HepG2 (cell line): ENCODE data around the gene PODXL2. TPM values are rescaled to one million over a fixed set of nuclear protein-coding genes. Genes with fewer than 3 reads are reported as not detected.

ENCODE experiments used
- AHR ChIP-seq: IDR thresholded peaks from 2 replicates; pipeline ENCODE4 v1.6.1; 2018; ENCODE audit warnings: missing genetic modification reagents, missing compliant biosample characterization
- ATF7 ChIP-seq, 2 experiments: fragments of 450-650 bp in 1 of 2; sonication (generic) in 1 of 2; formaldehyde crosslinking in 1 of 2; IDR thresholded peaks; 2 replicates each; pipeline versions ENCODE4 v1.4.0 to v1.6.1; 2016 to 2020; ENCODE audit warnings: antibody characterized with exemption in 1 of 2, mild to moderate bottlenecking in 1 of 2, missing genetic modification reagents in 1 of 2
- CENPT ChIP-seq: sonication (generic); formaldehyde crosslinking; IDR thresholded peaks from 2 replicates; pipeline ENCODE4 v1.8.0; 2022; ENCODE audit warnings: low read depth, mild to moderate bottlenecking, moderate library complexity, missing genetic modification reagents
- CHCHD3 ChIP-seq: sonication (generic); formaldehyde crosslinking; IDR thresholded peaks from 2 replicates; pipeline ENCODE4 v1.8.0; 2022; ENCODE audit warnings: mild to moderate bottlenecking, missing genetic modification reagents, moderate library complexity
- EP300 ChIP-seq, 3 experiments: sonication (generic) in 1 of 3; formaldehyde crosslinking in 1 of 3; IDR thresholded peaks; 2 replicates each; pipeline versions ENCODE4 v1.5.1 to v1.6.1; 2011 to 2020; ENCODE audit warnings: low read depth in 2 of 3, low read length in 2 of 3, borderline replicate concordance in 1 of 3, improper control_type of control experiment in 1 of 3, mild to moderate bottlenecking in 1 of 3, missing genetic modification reagents in 1 of 3, moderate library complexity in 1 of 3
- ESRRA ChIP-seq: sonication (generic); formaldehyde crosslinking; IDR thresholded peaks from 2 replicates; pipeline ENCODE4 v1.5.1; 2020; ENCODE audit warnings: mild to moderate bottlenecking, low read depth, missing genetic modification reagents
- IRX3 ChIP-seq: sonication (generic); formaldehyde crosslinking; IDR thresholded peaks from 2 replicates; pipeline ENCODE4 v1.8.1; 2023; ENCODE audit warnings: mild to moderate bottlenecking, low read depth, missing genetic modification reagents, borderline replicate concordance
- ISL2 ChIP-seq: sonication (generic); formaldehyde crosslinking; IDR thresholded peaks from 2 replicates; pipeline ENCODE4 v1.5.0; 2020; ENCODE audit warnings: missing genetic modification reagents
- KDM2A ChIP-seq: sonication (generic); formaldehyde crosslinking; IDR thresholded peaks from 2 replicates; pipeline ENCODE4 v1.4.0; 2020; ENCODE audit warnings: low read depth, missing genetic modification reagents, borderline replicate concordance
- KLF16 ChIP-seq, 2 experiments: sonication (generic) in 1 of 2; formaldehyde crosslinking in 1 of 2; IDR thresholded peaks; 2 replicates each; pipeline versions ENCODE4 v1.6.1 to v1.8.0; 2016 to 2023; ENCODE audit warnings: missing genetic modification reagents in 2 of 2, missing compliant biosample characterization in 1 of 2
- MBNL3 ChIP-seq: fragments of 250-450 bp; sonication (Bioruptor Pico); conservative IDR thresholded peaks from 2 replicates; pipeline ENCODE4 v1.8.0; 2022; ENCODE audit warnings: mild to moderate bottlenecking, inconsistent platforms
- MTF1 ChIP-seq: sonication (generic); formaldehyde crosslinking; IDR thresholded peaks from 2 replicates; pipeline ENCODE4 v1.5.0; 2020; ENCODE audit warnings: missing genetic modification reagents
- NR2F6 ChIP-seq, 2 experiments: IDR thresholded peaks; 2 replicates each; pipeline ENCODE4 v1.6.1; 2016; ENCODE audit warnings: antibody characterized with exemption in 1 of 2, mild to moderate bottlenecking in 1 of 2
- POGK ChIP-seq: sonication (generic); formaldehyde crosslinking; conservative IDR thresholded peaks from 2 replicates; pipeline ENCODE4 v1.8.0; 2022; ENCODE audit warnings: mild to moderate bottlenecking, moderate library complexity, missing genetic modification reagents
- RFX1 ChIP-seq: fragments of 450-650 bp; IDR thresholded peaks from 2 replicates; pipeline ENCODE4 v1.6.1; 2017
- SP4 ChIP-seq: sonication (generic); formaldehyde crosslinking; IDR thresholded peaks from 2 replicates; pipeline ENCODE4 v1.8.1; 2023; ENCODE audit warnings: mild to moderate bottlenecking, missing genetic modification reagents
- SPEN ChIP-seq: sonication (generic); formaldehyde crosslinking; IDR thresholded peaks from 2 replicates; pipeline ENCODE4 v1.5.1; 2020; ENCODE audit warnings: low read depth, mild to moderate bottlenecking, missing genetic modification reagents
- THAP11 ChIP-seq: IDR thresholded peaks from 2 replicates; pipeline ENCODE4 v1.6.1; 2016; ENCODE audit warnings: missing biosample characterization, missing genetic modification reagents
- ZMYM2 ChIP-seq: sonication (generic); formaldehyde crosslinking; IDR thresholded peaks from 2 replicates; pipeline ENCODE4 v1.8.0; 2022; ENCODE audit warnings: mild to moderate bottlenecking, missing genetic modification reagents
- ZNF160 ChIP-seq: sonication (generic); formaldehyde crosslinking; IDR thresholded peaks from 2 replicates; pipeline ENCODE4 v1.8.0; 2022; ENCODE audit warnings: mild to moderate bottlenecking, inconsistent platforms, missing genetic modification reagents
- ZNF3 ChIP-seq: IDR thresholded peaks from 2 replicates; pipeline ENCODE4 v1.7.0; 2017; ENCODE audit warnings: inconsistent platforms
- ZNF33B ChIP-seq: sonication (generic); formaldehyde crosslinking; IDR thresholded peaks from 2 replicates; pipeline ENCODE4 v1.5.1; 2020; ENCODE audit warnings: mild to moderate bottlenecking, missing genetic modification reagents
- ZNF34 ChIP-seq: sonication (generic); formaldehyde crosslinking; IDR thresholded peaks from 2 replicates; pipeline ENCODE4 v1.4.0; 2020; ENCODE audit warnings: mild to moderate bottlenecking, missing genetic modification reagents, borderline replicate concordance
- ZNF446 ChIP-seq: sonication (generic); formaldehyde crosslinking; IDR thresholded peaks from 2 replicates; pipeline ENCODE4 v1.5.0; 2020; ENCODE audit warnings: mild to moderate bottlenecking, missing genetic modification reagents
- ZNF703 ChIP-seq: sonication (generic); formaldehyde crosslinking; IDR thresholded peaks from 2 replicates; pipeline ENCODE4 v1.5.1; 2020; ENCODE audit warnings: missing genetic modification reagents, mild to moderate bottlenecking, moderate library complexity, borderline replicate concordance
- polyA plus RNA-seq, 8 experiments: library from polyadenylated mRNA; depleted of rRNA in 3 of 8; stranded (reverse) in 7 of 8; unstranded in 1 of 8; fragments of >200 nt; fragmentation: Illumina TruSeq in 4 of 8; extraction: Trizol in 4 of 8; gene quantifications; 2 replicates each; pipeline versions ENCODE4 v1.2.1 to v1.2.3, GENCODE V29; 2011 to 2016; ENCODE audit warnings: low read depth in 4 of 8, missing spikeins in 1 of 8, mixed read lengths in 1 of 8; ENCODE audit not compliant: insufficient read depth in 1 of 8
- total RNA-seq, 5 experiments: library from RNA; depleted of rRNA; stranded (reverse); fragments of >200 nt; fragmentation: Illumina TruSeq; extraction: Trizol; gene quantifications; 2 replicates each; pipeline ENCODE4 v1.2.3, GENCODE V29; 2016; ENCODE audit warnings: low read depth in 1 of 5
- TF ChIP-seq, protein P1 (sequence below): sonication (generic); formaldehyde crosslinking; conservative IDR thresholded peaks from 2 replicates; pipeline ENCODE4 v1.4.0; 2020; ENCODE audit warnings: missing genetic modification reagents
- TF ChIP-seq, protein P2 (sequence below): sonication (generic); formaldehyde crosslinking; IDR thresholded peaks from 2 replicates; pipeline ENCODE4 v1.5.0; 2020; ENCODE audit warnings: missing genetic modification reagents, mild to moderate bottlenecking, borderline replicate concordance

The PODXL2 gene
- total and polyA plus RNA-seq, 2 of the 13 experiments (the other 11 are each of a cell fraction or from before 2014, with no cell fraction given), result 20.4 to 25.1 TPM

- TF ChIP-seq EP300 (IDR thresholded peaks at IDR 0.05; ENCODE audit: low read depth in 2 of 2, low read length in 2 of 2) (no peak), EP300 (CRISPR knock-in tag; IDR thresholded peaks at IDR 0.05; ENCODE audit: borderline replicate concordance) (no peak), ESRRA (CRISPR knock-in tag) (peak; percentile 68; the same call in 1 of the 2 replicates), ZNF160 (CRISPR knock-in tag) (peak; percentile 95), SPEN (CRISPR knock-in tag) (peak; percentile 60; the same call in 1 of the 2 replicates), ZNF446 (CRISPR knock-in tag) (peak; percentile 74; the same call in 1 of the 2 replicates), AHR (CRISPR knock-in tag) (peak; percentile 64; the same call in 1 of the 2 replicates), THAP11 (CRISPR knock-in tag) (peak; percentile 48), CHCHD3 (CRISPR knock-in tag) (peak; percentile 22), ZNF3 (CRISPR knock-in tag) (0 out of 2 replicates have a peak, but pooled peaks have one; percentile 13), ISL2 (CRISPR knock-in tag) (0 out of 2 replicates have a peak, but pooled peaks have one; percentile 55), ZNF33B (peak; percentile 87), SP4 (peak; percentile 36), CENPT (CRISPR knock-in tag) (peak; percentile 82; the same call in 1 of the 2 replicates), KDM2A (CRISPR knock-in tag) (peak; percentile 65; the same call in 1 of the 2 replicates), ZNF34 (CRISPR knock-in tag) (no peak), MBNL3 (CRISPR knock-in tag) (no peak), RFX1 (no peak), MTF1 (CRISPR knock-in tag) (no peak), ATF7 (IDR thresholded peaks at IDR 0.05) (no peak), ATF7 (CRISPR knock-in tag; IDR thresholded peaks at IDR 0.05) (0 out of 2 replicates have a peak, but pooled peaks have one; percentile 54), KLF16 (CRISPR knock-in tag; IDR thresholded peaks at IDR 0.05) (peak in 1 of 2 experiments; percentile 42; a peak in 1 of 4 replicates), POGK (peak; percentile 78; the same call in 1 of the 2 replicates), ZMYM2 (0 out of 2 replicates have a peak, but pooled peaks have one; percentile 44), IRX3 (CRISPR knock-in tag) (peak; percentile 77; the same call in 1 of the 2 replicates), NR2F6 (IDR thresholded peaks at IDR 0.05) (no peak), NR2F6 (CRISPR knock-in tag; IDR thresholded peaks at IDR 0.05) (no peak), ZNF703 (CRISPR knock-in tag) (no peak)
- TF ChIP-seq, protein P1, sequence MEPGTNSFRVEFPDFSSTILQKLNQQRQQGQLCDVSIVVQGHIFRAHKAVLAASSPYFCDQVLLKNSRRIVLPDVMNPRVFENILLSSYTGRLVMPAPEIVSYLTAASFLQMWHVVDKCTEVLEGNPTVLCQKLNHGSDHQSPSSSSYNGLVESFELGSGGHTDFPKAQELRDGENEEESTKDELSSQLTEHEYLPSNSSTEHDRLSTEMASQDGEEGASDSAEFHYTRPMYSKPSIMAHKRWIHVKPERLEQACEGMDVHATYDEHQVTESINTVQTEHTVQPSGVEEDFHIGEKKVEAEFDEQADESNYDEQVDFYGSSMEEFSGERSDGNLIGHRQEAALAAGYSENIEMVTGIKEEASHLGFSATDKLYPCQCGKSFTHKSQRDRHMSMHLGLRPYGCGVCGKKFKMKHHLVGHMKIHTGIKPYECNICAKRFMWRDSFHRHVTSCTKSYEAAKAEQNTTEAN (CRISPR knock-in tag), result 0 out of 2 replicates have a peak, but pooled peaks have one; percentile 27
- TF ChIP-seq, protein P2, sequence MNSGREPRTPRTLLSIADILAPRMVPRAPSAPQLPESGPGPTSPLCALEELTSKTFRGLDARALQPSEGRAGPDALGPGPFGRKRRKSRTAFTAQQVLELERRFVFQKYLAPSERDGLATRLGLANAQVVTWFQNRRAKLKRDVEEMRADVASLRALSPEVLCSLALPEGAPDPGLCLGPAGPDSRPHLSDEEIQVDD (CRISPR knock-in tag), result peak; percentile 86; the same call in 1 of the 2 replicates
These were observed at the start of gene PODXL2 (continued) for GRCh38 chr3:127628788-127629466.
